ENCODE results near the gene HOXA1. TPM values are rescaled to one million over a fixed set of nuclear protein-coding genes. Genes with fewer than 3 reads are reported as not detected.

The HOXA1 gene
- total and polyA plus RNA-seq, 2 of the 8 experiments (the other 6 are each of a cell fraction or from before 2014, with no cell fraction given) = not detected

- TF ChIP-seq CBX8 (IDR thresholded peaks at IDR 0.05; ENCODE audit: borderline replicate concordance, low read depth, low read length) = peak; percentile 45; the same call in 1 of the 2 replicates
- TF ChIP-seq, protein P1, sequence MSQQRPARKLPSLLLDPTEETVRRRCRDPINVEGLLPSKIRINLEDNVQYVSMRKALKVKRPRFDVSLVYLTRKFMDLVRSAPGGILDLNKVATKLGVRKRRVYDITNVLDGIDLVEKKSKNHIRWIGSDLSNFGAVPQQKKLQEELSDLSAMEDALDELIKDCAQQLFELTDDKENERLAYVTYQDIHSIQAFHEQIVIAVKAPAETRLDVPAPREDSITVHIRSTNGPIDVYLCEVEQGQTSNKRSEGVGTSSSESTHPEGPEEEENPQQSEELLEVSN (IDR thresholded peaks at IDR 0.05) = no peak
- TF ChIP-seq, protein P2, sequence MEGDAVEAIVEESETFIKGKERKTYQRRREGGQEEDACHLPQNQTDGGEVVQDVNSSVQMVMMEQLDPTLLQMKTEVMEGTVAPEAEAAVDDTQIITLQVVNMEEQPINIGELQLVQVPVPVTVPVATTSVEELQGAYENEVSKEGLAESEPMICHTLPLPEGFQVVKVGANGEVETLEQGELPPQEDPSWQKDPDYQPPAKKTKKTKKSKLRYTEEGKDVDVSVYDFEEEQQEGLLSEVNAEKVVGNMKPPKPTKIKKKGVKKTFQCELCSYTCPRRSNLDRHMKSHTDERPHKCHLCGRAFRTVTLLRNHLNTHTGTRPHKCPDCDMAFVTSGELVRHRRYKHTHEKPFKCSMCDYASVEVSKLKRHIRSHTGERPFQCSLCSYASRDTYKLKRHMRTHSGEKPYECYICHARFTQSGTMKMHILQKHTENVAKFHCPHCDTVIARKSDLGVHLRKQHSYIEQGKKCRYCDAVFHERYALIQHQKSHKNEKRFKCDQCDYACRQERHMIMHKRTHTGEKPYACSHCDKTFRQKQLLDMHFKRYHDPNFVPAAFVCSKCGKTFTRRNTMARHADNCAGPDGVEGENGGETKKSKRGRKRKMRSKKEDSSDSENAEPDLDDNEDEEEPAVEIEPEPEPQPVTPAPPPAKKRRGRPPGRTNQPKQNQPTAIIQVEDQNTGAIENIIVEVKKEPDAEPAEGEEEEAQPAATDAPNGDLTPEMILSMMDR (IDR thresholded peaks at IDR 0.05; ENCODE audit: control extremely low read depth in 1 of 3, insufficient read depth in 1 of 3, low read depth in 1 of 3, low read length in 3 of 3) = 0 out of 4 replicates have a peak, but pooled peaks of 1 of the 3 experiments have one; percentile 12
Measured at GRCh38 chr7:27097686-27098577, 2.1 kb upstream of the HOXA1 start (continued).
